Activated CD8-positive, alpha-beta memory T cell treated with anti-CD3 and anti-CD28 coated beads, Interleukin-2, amount 10 ng/mL, durations not matched to agents 7 days and 5 days (primary cell): ENCODE measurements around the gene PDE4D. TPM values are rescaled to one million over a fixed set of nuclear protein-coding genes. Genes with fewer than 3 reads are reported as not detected.

Source experiments
- ATAC-seq: fragments of 150-1000 bp; cut with Tn5 transposase; one replicate; pipeline ENCODE4 v1.10.0; 2021; ENCODE audit warnings: moderate library complexity
- CTCF ChIA-PET: fragments of 350-600 bp; sonication (Branson Sonifier 250); formaldehyde crosslinking; loops from one replicate; lab custom pipeline; 2021; ENCODE audit warnings: antibody characterized with exemption; lab: Charles Lee
- DNase-seq: peaks from one replicate; pipeline ENCODE4 v3.0.0-alpha.2; 2020
- H3K27ac Mint-ChIP-seq: one replicate; pipeline ENCODE4 v1.8.0; 2021; ENCODE audit warnings: mild to moderate bottlenecking, mixed read lengths
- H3K27me3 Mint-ChIP-seq: one replicate; pipeline ENCODE4 v1.8.0; 2021; ENCODE audit warnings: mixed read lengths
- H3K36me3 Mint-ChIP-seq: one replicate; pipeline ENCODE4 v1.8.0; 2021; ENCODE audit warnings: mild to moderate bottlenecking, mixed read lengths
- H3K4me1 Mint-ChIP-seq: one replicate; pipeline ENCODE4 v1.8.0; 2021; ENCODE audit warnings: mixed read lengths
- H3K4me3 Mint-ChIP-seq: one replicate; pipeline ENCODE4 v1.8.0; 2021; ENCODE audit warnings: mild to moderate bottlenecking, moderate library complexity, mixed read lengths
- H3K9me3 Mint-ChIP-seq: one replicate; pipeline ENCODE4 v1.8.0; 2022; ENCODE audit warnings: low read depth, mixed read lengths
- total RNA-seq, 2 experiments: library from RNA; stranded (reverse); gene quantifications; one replicate each; pipeline ENCODE4 v1.2.3, GENCODE V29; 2021

Gene PDE4D
- 10 to 100 TPM; 59.3 to 66.2 TPM for total RNA-seq

DNA sequence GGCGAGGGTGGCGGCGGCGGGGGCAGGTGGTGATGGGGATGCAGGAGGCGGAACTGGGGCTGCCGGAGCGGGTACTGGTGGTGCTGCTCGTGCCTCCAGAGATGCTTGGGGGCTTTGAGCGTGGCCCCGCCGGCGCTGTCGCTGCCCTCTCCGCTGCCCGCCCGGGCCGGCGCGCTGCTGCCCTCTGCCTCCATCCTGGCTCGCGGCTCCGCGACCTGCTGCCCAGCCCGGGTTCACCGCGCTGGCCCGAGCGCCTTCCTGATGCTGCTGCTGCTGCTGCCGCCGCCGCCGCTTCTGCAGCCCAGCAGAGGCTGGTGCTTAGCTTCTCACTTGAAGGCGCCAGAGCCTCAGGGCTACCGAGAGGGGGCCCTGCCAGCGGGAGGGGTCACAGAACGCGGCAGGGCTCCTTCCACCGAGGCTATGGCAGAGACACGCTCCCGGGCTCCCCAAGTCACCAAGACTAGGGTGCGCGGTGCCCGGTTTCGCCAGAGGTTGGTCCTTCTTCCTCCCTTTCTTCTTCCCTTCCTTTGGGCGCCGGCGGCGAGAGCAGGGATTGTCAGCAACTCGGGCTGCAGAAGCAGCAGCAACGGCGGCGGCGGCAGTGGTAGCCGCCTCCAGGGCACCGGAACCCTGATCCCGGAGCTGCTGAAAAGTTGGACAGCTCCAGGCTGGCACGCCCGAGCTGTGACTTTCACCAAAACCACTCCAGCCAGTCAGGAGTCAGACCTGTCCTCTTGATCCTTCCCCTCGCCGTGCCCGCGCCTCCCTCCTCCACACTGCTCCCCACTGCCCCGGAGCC, at the start of gene PDE4D:
PDE4D (minus strand) TSS at position 298 of the 799 bp plus-strand sequence.
- Mint-ChIP-seq H3K4me3 (no peak within 1 kb of the TSS), H3K4me1 (no peaks in the 10 kb centered on the region), H3K27me3 (peaks cover 39% of the 10 kb centered on the region), H3K9me3 (no peaks in the 10 kb centered on the region), H3K27ac (no peak within 1 kb of the TSS), H3K36me3 (peaks cover 1% of the 10 kb centered on the region)
- ATAC-seq, result no peak
- DNase-seq, result no peak
- CTCF ChIA-PET, result no interaction called here

DNA sequence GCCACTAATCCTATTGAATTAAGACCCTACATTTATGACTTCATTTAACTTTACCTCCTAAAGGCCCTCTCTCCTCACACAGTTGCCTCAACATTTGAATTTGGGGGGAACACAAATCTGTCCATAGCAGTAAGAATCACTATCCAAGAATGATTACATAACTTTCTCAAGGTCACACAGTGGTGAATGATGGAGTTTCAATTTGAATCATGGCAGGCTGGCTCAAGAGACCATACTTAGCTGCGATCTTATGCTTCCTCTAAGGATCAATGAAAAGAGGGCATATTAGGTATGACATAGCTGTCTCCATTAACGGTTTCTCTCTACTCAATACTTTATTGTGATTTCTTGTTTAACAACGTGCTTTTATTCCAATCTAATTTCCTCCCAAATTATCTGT, 44.1 kb upstream of the PDE4D start:
- Mint-ChIP-seq H3K27me3 (no peaks in the 10 kb centered on the region), H3K27ac (no peak overlapping the region), H3K4me1 (no peaks in the 10 kb centered on the region), H3K4me3 (no peak overlapping the region), H3K9me3 (peaks cover 3% of the 10 kb centered on the region), H3K36me3 (no peaks in the 10 kb centered on the region)
- DNase-seq (no peak), ATAC-seq (no peak)
- CTCF ChIA-PET, result no interaction called here

DNA sequence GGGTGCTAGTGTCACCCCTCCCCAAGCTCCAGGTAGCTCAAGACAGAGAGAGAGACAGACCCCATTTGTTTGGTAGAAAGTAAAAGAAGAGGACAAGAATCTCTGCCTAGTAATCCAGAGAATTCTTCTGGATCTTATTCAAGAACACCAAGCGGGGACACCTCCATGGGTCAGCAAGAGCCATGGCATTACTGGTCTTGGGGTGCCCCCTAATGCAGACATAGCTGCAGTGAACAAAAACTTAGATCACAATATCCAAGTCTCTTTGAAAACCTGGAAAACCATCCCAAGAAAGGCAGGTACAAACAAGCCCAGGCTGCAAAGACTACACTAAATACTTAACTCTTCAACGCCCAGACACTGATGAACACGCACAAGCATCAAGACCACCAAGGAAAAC, 29.9 kb upstream of the PDE4D start:
- Mint-ChIP-seq H3K9me3 (peaks cover 2% of the 10 kb centered on the region), H3K27ac (no peak overlapping the region), H3K4me3 (no peak overlapping the region), H3K4me1 (no peaks in the 10 kb centered on the region), H3K36me3 (no peaks in the 10 kb centered on the region), H3K27me3 (no peaks in the 10 kb centered on the region)
- ATAC-seq (no peak), DNase-seq (no peak)
- CTCF ChIA-PET, result no interaction called here

DNA sequence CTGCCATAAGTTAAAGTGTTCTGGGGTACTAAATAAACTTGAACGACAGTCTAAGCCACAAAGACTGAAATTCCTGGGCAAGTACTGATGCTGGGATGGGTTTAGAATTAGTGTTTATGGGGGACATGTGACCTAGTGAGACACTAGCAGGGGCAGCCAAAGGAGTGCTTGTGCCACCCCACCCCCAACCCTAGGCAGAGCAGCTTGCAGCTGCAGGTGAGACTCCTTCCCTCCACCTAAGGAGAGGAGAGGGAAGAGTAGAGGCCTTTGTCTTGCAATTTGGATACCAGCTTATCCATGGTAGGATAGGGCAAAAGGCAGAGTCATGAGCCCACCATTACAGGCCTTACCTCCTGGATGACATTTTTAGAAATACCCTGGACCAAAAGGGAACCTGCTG, 28.7 kb upstream of the PDE4D start:
- DNase-seq, result no peak
- ATAC-seq, result no peak
- Mint-ChIP-seq H3K27me3 (no peaks in the 10 kb centered on the region), H3K36me3 (no peaks in the 10 kb centered on the region), H3K27ac (no peak overlapping the region), H3K4me1 (no peaks in the 10 kb centered on the region), H3K4me3 (no peak overlapping the region), H3K9me3 (peaks cover 2% of the 10 kb centered on the region)
- CTCF ChIA-PET, result no interaction called here

DNA sequence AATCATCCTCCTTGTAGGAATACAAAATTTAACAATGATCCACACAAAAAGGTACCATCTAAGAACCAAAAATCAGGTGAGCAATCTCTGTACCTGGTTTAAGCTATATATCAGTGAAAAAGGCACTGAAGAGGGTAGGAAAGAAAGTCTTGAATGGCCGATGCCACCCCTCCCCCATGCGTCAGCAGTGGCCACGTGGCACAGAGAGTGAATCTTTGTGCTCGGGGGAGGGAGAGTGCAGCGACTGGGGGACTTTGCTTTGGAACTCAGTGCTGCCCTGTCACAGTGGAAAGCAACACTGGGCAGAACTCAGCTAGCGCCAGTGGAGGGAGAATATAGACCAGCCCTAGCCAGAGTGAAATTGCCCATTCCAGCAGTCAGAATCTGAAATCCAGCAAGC, 28.3 kb upstream of the PDE4D start:
- Mint-ChIP-seq H3K9me3 (peaks cover 2% of the 10 kb centered on the region), H3K27me3 (no peaks in the 10 kb centered on the region), H3K27ac (no peak overlapping the region), H3K4me1 (no peaks in the 10 kb centered on the region), H3K36me3 (no peaks in the 10 kb centered on the region), H3K4me3 (no peak overlapping the region)
- DNase-seq (no peak), ATAC-seq (no peak)
- CTCF ChIA-PET, result no interaction called here

DNA sequence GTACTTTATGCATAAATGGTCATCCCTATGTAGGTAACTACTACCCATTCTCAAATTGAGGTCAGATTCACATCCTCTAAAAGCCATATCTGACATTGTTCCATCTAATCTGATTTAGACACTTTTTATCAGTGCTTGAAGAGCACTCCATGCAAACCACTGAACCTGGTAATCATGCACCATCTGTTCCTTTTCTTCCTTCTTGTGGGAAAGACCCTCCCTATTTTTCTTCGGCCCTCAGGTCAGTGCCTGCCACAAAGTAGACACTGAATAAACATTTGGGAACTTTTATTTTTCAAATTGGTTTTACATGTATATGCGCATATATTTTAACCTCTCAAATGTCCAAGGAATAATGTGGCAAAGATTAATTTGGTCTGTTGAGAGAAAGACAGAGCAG, 26.0 kb upstream of the PDE4D start:
- no peak for ATAC-seq
- Mint-ChIP-seq H3K27me3 (no peaks in the 10 kb centered on the region), H3K36me3 (no peaks in the 10 kb centered on the region), H3K9me3 (peaks cover 1% of the 10 kb centered on the region), H3K27ac (no peak overlapping the region), H3K4me1 (no peaks in the 10 kb centered on the region), H3K4me3 (no peak overlapping the region)
- CTCF ChIA-PET, result no interaction called here
- no peak for DNase-seq

DNA sequence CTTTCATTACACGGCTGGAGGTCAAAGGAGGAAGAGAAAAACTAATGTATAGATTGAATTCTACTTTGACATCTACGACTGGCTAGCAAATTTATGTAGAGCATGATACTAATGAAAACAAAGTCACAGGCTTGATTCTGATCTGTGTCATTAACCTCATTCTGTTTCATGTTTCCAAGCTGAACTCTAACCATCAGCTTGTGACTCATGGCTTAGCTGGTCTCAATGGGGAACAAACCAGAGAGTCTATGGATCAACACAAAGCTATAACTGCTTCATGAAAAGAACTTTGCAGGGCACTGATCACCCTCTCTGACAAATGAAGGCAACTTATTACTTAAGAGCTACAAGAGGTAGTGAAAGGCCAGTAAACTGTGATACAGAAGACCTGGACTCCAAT, 23.6 kb upstream of the PDE4D start:
- CTCF ChIA-PET, result no interaction called here
- no peaks in the 10 kb centered on the region for H3K4me1 Mint-ChIP-seq
- no peaks in the 10 kb centered on the region for H3K9me3 Mint-ChIP-seq

DNA sequence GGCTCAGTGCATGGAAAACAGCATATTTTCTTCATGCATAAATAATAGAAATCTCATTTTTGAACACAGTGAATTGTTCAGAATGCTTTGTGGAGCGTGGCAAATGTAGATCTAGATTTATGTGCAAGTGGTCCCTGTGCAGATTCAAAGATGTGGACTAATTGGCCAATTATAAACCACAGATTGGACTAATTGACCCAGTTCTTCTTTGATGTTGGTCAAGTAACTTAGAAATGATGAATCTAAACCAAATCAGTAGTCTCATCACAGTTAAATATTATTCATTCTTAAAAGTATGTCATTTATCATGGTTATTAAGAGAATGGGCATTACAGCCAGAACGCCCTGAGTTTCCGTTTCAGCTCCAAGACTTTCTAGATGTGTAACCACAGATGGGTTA, 11.7 kb upstream of the PDE4D start:
- CTCF ChIA-PET, result no interaction called here

More for the DNA sequence above, 23.6 kb upstream of the PDE4D start:
- DNase-seq (no peak), ATAC-seq (no peak)
- H3K4me3 Mint-ChIP-seq, result no peak overlapping the region
- H3K27me3 Mint-ChIP-seq, result no peaks in the 10 kb centered on the region
- H3K27ac Mint-ChIP-seq, result no peak overlapping the region
- H3K36me3 Mint-ChIP-seq, result no peaks in the 10 kb centered on the region

DNA sequence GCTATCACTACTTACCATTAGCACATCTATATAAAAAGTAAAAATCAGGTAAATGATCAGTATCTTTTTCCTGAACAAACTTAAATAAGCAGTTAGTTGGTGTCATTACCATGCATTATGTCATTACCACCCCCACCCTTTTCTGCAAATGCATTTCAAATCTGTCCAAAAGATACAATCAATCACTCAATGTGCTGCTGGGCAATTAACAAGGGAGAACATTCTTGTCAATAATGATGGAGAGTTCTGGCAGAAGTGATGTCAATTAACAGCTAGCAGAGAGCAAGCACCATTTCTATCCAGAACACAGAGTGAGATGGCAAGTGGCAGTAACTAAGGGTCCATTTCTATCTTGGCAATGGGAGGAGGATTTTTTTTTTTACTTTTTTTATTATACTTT, 3.5 kb upstream of the PDE4D start:
- Mint-ChIP-seq H3K4me1 (no peaks in the 10 kb centered on the region), H3K36me3 (peaks cover 1% of the 10 kb centered on the region), H3K27me3 (peaks cover 32% of the 10 kb centered on the region), H3K4me3 (no peak overlapping the region), H3K27ac (no peak overlapping the region), H3K9me3 (no peaks in the 10 kb centered on the region)
- ATAC-seq (no peak), DNase-seq (no peak)
- CTCF ChIA-PET, result no interaction called here

More for the DNA sequence above, 11.7 kb upstream of the PDE4D start:
- Mint-ChIP-seq H3K4me3 (no peak overlapping the region), H3K36me3 (no peaks in the 10 kb centered on the region), H3K27me3 (no peaks in the 10 kb centered on the region), H3K4me1 (no peaks in the 10 kb centered on the region), H3K27ac (no peak overlapping the region), H3K9me3 (no peaks in the 10 kb centered on the region)
- ATAC-seq (no peak), DNase-seq (no peak)

DNA sequence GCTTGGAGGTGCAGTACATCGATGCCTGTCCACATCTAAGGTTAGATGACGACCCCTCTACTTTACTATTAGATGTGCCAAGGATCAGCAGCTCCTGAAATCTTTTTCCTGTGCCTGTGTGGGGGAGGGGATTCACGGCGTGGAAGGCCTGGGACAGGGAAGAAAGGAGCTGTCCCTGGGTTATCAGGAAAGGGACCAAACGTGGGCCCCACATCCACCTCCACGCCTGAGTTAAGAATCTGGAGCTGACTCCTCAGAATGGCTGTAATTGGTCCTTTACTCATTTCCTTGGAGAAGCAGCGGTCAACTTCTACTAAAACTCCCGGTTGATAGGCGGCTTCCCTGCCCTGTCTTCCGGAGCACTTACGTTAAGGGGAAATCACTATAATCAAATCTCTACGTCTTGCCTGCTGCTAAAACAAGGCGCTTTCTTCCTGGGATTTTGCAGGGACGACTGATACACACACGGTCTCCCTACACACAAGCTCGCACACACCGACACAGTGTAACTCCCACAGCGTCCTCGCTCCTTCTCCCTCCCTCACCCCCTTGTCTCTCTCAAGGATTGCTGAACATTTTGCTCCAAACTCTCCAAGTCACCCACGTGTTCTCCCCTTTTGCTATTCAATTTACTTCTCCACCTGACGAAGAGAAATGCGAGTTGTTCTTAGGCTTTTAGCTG, 1.4 kb downstream of the PDE4D start:
- Mint-ChIP-seq H3K27ac (no peak overlapping the region), H3K4me1 (no peaks in the 10 kb centered on the region), H3K9me3 (no peaks in the 10 kb centered on the region), H3K36me3 (peaks cover 1% of the 10 kb centered on the region), H3K27me3 (peaks cover 39% of the 10 kb centered on the region), H3K4me3 (no peak overlapping the region)
- DNase-seq, result no peak
- ATAC-seq, result no peak
- CTCF ChIA-PET, result no interaction called here

DNA sequence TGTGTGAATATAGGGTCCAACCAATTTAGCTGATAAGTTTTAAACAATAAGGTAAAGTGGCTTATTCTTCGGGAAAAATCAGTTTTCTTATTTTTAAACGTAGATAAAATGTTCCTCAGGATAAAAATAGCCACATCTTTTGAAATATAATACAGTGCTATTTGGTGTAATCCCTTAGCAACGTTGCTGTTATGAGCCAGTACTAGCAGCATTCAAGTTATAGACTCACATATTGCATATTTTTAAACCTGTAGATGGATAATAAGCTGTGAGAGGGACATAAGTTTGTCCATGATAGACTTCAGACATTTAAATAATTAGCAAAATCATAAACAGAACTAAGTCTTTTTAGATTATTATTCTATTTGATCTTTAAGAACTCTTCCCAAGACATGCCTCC, 6.3 kb downstream of the PDE4D start:
- Mint-ChIP-seq H3K4me3 (no peak overlapping the region), H3K36me3 (no peaks in the 10 kb centered on the region), H3K27me3 (peaks cover 8% of the 10 kb centered on the region), H3K27ac (no peak overlapping the region), H3K4me1 (no peaks in the 10 kb centered on the region), H3K9me3 (no peaks in the 10 kb centered on the region)
- CTCF ChIA-PET, result no interaction called here
- ATAC-seq (no peak), DNase-seq (no peak)

DNA sequence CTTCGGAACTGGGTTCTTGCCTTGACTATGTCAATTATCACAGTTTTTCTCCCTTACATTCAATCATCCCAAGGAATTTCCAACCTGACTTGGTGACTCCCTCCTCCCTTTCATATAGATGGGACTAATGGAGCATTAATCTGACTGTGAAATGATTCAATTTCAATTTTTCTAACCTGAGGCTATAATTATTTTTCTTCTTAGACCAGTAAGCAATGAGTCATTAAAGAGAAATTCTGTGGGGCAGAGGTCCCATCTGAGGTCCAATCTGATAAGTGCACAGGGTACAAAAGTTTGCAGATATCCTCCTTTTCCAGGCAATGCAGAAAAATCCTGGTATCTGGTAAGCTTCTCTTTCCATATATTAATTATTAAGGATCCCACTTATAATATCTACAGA, 18.9 kb downstream of the PDE4D start:
- Mint-ChIP-seq H3K4me1 (no peaks in the 10 kb centered on the region), H3K27me3 (no peaks in the 10 kb centered on the region), H3K36me3 (no peaks in the 10 kb centered on the region), H3K9me3 (no peaks in the 10 kb centered on the region), H3K4me3 (no peak overlapping the region), H3K27ac (no peak overlapping the region)
- no peak for DNase-seq
- CTCF ChIA-PET, result no interaction called here
- no peak for ATAC-seq

DNA sequence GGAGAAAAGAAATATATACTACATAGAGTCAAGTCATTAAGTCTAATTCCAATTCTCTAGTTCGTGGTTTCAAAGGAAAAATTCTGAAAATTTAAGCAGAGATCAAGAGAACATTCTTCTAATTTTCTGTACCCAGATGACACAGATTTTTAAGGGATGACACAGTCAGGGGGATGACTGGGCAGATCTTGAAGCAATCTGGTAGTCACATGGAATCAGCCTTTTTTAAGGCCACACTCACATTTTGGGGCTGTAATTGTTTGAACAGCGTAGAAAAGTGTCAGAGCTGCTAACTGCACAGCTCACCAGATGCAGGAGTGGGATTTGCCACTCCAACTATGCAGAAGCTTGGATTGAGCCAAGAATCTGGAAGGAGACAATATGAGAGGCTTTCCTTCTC, 20.4 kb downstream of the PDE4D start:
- no peak for ATAC-seq
- H3K27me3 Mint-ChIP-seq, result no peaks in the 10 kb centered on the region
- H3K4me3 Mint-ChIP-seq, result no peak overlapping the region
- no peaks in the 10 kb centered on the region for H3K36me3 Mint-ChIP-seq
- no peaks in the 10 kb centered on the region for H3K9me3 Mint-ChIP-seq
- CTCF ChIA-PET, result no interaction called here
- no peaks in the 10 kb centered on the region for H3K4me1 Mint-ChIP-seq
- no peak overlapping the region for H3K27ac Mint-ChIP-seq
- no peak for DNase-seq

DNA sequence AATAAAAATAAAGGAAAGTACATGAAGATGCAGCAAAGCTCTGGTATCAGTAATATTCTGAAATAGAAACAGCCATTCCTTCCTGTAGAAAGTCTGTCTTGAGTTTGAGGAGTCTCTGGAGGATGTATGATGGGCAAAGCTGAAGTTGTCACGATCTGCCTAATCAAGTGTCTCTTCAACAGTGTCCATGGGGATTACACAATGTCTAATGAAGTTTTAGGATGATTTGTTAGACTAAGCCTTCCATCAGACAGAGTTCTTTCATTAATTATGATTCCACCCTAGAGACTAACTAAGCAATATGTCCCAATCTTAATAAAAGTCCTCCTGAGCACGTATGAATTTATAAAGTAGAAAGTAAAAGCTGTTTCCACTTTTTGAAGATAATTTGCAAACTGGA, 26.9 kb downstream of the PDE4D start:
- no peak overlapping the region for H3K4me3 Mint-ChIP-seq
- no peaks in the 10 kb centered on the region for H3K9me3 Mint-ChIP-seq
- CTCF ChIA-PET, result no interaction called here

More for the DNA sequence above, 26.9 kb downstream of the PDE4D start:
- Mint-ChIP-seq H3K36me3 (no peaks in the 10 kb centered on the region), H3K27me3 (no peaks in the 10 kb centered on the region), H3K4me1 (no peaks in the 10 kb centered on the region), H3K27ac (no peak overlapping the region)
- ATAC-seq (no peak), DNase-seq (no peak)
